Caco-2 (cell line): ENCODE measurements around the gene PTGIR. TPM values are rescaled to one million over a fixed set of nuclear protein-coding genes. Genes with fewer than 3 reads are reported as not detected.

Experiments
- BruUV-seq: library from RNA; stranded (reverse); fragments of 400-500 nt; replicated peaks from 2 replicates; lab custom pipeline; 2021; lab: Mats Ljungman, UMichigan
- CTCF ChIA-PET: fragments of 300-600 bp; sonication (Branson Sonifier 250); formaldehyde crosslinking; loops from one replicate; lab custom pipeline; 2022; ENCODE audit warnings: antibody characterized with exemption; lab: Charles Lee
- POLR2A ChIA-PET: fragments of 300-600 bp; sonication (Branson Sonifier 250); formaldehyde crosslinking; loops from one replicate; lab custom pipeline; 2022; ENCODE audit warnings: antibody characterized with exemption; lab: Charles Lee
- DNase-seq, 2 experiments: peaks; one replicate each; pipeline versions ENCODE4 v3.0.0 to v3.0.0-alpha.2; 2020 to 2022
- H3K27me3 ChIP-seq: replicated peaks from 2 replicates; pipeline ENCODE4 v1.6.0; 2011; ENCODE audit warnings: low read length; ENCODE audit not compliant: control insufficient read depth, insufficient read depth
- H3K36me3 ChIP-seq: 2 replicates; pipeline ENCODE4 v1.5.1; 2011; ENCODE audit warnings: low read length; ENCODE audit not compliant: control insufficient read depth, insufficient read depth
- H3K4me1 ChIP-seq: fragments of 250-450 bp; sonication (Bioruptor Pico); 2 replicates; pipeline ENCODE4 v1.5.1; 2020; ENCODE audit warnings: mild to moderate bottlenecking
- H3K4me3 ChIP-seq: 2 replicates; pipeline ENCODE4 v1.5.1; 2011; ENCODE audit warnings: low read depth, mild to moderate bottlenecking, control low read depth, low read length
- H3K9me3 ChIP-seq: fragments of 250-450 bp; sonication (Bioruptor Pico); 2 replicates; pipeline ENCODE4 v1.5.1; 2020; ENCODE audit warnings: mild to moderate bottlenecking, moderate library complexity
- H3K27ac Mint-ChIP-seq: one replicate; pipeline ENCODE4 v1.8.0; 2022; ENCODE audit warnings: mixed read lengths; ENCODE audit not compliant: unreplicated experiment
- H3K27me3 Mint-ChIP-seq: one replicate; pipeline ENCODE4 v1.8.0; 2022; ENCODE audit warnings: mixed read lengths; ENCODE audit not compliant: insufficient read depth, unreplicated experiment
- H3K36me3 Mint-ChIP-seq: one replicate; pipeline ENCODE4 v1.8.0; 2022; ENCODE audit warnings: mild to moderate bottlenecking, mixed read lengths; ENCODE audit not compliant: insufficient read depth, unreplicated experiment
- H3K4me1 Mint-ChIP-seq: one replicate; pipeline ENCODE4 v1.8.0; 2022; ENCODE audit warnings: low read depth, mixed read lengths; ENCODE audit not compliant: unreplicated experiment
- H3K4me3 Mint-ChIP-seq: one replicate; pipeline ENCODE4 v1.8.0; 2022; ENCODE audit warnings: mild to moderate bottlenecking, moderate library complexity, mixed read lengths; ENCODE audit not compliant: unreplicated experiment
- H3K9me3 Mint-ChIP-seq: one replicate; pipeline ENCODE4 v1.8.0; 2022; ENCODE audit warnings: mixed read lengths; ENCODE audit not compliant: unreplicated experiment
- CTCF ChIP-seq, 2 experiments: fragments of 200-600 bp in 1 of 2; IDR thresholded peaks; 1 replicate in 1 of 2; 2 replicates in 1 of 2; pipeline versions ENCODE4 v1.5.1 to v1.8.0; 2011 to 2022; ENCODE audit warnings: antibody characterized with exemption in 1 of 2, control low read depth in 1 of 2, inconsistent platforms in 1 of 2, low read depth in 1 of 2, low read length in 1 of 2, mild to moderate bottlenecking in 1 of 2, moderate library complexity in 1 of 2; ENCODE audit not compliant: insufficient read depth in 1 of 2, severe bottlenecking in 1 of 2, unreplicated experiment in 1 of 2
- intact Hi-C: fragments of 100-400 bp; cut with micrococcal nuclease; formaldehyde crosslinking; loops from one replicate; pipeline ENCODE4 v1.10.0; 2022; ENCODE audit not compliant: unreplicated experiment
- total RNA-seq: library from RNA; stranded (reverse); gene quantifications from 2 replicates; pipeline ENCODE4 v1.2.3, GENCODE V29; 2022

The PTGIR gene
- total RNA-seq, 1 experiment from 2014 or later, result not detected

DNA sequence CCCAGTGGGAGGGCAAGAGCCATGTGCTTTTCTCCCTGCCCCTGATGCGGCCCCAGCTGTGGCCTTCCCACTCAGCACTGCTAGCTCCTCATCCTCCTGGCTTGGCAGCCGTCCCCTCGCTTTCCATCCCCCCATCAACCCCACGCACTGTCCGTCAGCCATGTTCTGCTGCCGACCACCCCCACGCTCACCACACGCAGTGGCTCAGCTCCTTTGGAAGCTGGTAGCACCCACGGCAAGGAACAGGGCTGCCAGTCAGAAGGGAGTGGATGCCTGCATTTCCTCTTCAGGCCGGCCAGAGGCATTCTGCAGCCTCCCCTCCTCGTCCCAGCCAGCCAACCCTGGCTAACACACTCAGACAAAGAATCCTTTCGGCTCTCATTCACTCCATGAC is 17.4 kb downstream of the PTGIR start:
- H3K27ac Mint-ChIP-seq, result no peak overlapping the region
- BruUV-seq, result no TSS peak
- POLR2A ChIA-PET, result no interaction called here
- peaks cover 10% of the 10 kb centered on the region for H3K4me1 ChIP-seq
- H3K4me3 Mint-ChIP-seq, result no peak overlapping the region
- no peaks in the 10 kb centered on the region for H3K27me3 Mint-ChIP-seq
- H3K4me3 ChIP-seq, result no peak overlapping the region
- no peak for TF ChIP-seq CTCF (IDR thresholded peaks at IDR 0.05; ENCODE audit: insufficient read depth in 1 of 2, low read depth in 1 of 2, low read length in 1 of 2, severe bottlenecking in 1 of 2, unreplicated experiment in 1 of 2)
- no peaks in the 10 kb centered on the region for H3K27me3 ChIP-seq
- DNase-seq, result no peak
- peaks cover 66% of the 10 kb centered on the region for H3K36me3 Mint-ChIP-seq
- H3K9me3 Mint-ChIP-seq, result no peaks in the 10 kb centered on the region
- CTCF ChIA-PET, result no interaction called here
- no peaks in the 10 kb centered on the region for H3K9me3 ChIP-seq
- no peaks in the 10 kb centered on the region for H3K4me1 Mint-ChIP-seq
- intact Hi-C loops, result no loop called here
- peaks cover 14% of the 10 kb centered on the region for H3K36me3 ChIP-seq

GRCh38 chr19:46606681-46607447 is 18.0 kb downstream of the PTGIR start:
- H3K9me3 Mint-ChIP-seq, result no peaks in the 10 kb centered on the region
- Histone ChIP-seq H3K27me3 (no peaks in the 10 kb centered on the region), H3K36me3 (peaks cover 14% of the 10 kb centered on the region), H3K4me3 (no peak overlapping the region), H3K4me1 (peaks cover 10% of the 10 kb centered on the region), H3K9me3 (no peaks in the 10 kb centered on the region)
- POLR2A ChIA-PET, result no interaction called here
- peaks cover 66% of the 10 kb centered on the region for H3K36me3 Mint-ChIP-seq
- no peak for DNase-seq
- no TSS peak for BruUV-seq
- TF ChIP-seq CTCF (IDR thresholded peaks at IDR 0.05; ENCODE audit: insufficient read depth in 1 of 2, low read depth in 1 of 2, low read length in 1 of 2, severe bottlenecking in 1 of 2, unreplicated experiment in 1 of 2), result no peak
- CTCF ChIA-PET, result no interaction called here
- H3K27me3 Mint-ChIP-seq, result no peaks in the 10 kb centered on the region
- H3K27ac Mint-ChIP-seq, result no peak overlapping the region
- H3K4me3 Mint-ChIP-seq, result no peak overlapping the region
- no peaks in the 10 kb centered on the region for H3K4me1 Mint-ChIP-seq
- intact Hi-C loops, result no loop called here

DNA sequence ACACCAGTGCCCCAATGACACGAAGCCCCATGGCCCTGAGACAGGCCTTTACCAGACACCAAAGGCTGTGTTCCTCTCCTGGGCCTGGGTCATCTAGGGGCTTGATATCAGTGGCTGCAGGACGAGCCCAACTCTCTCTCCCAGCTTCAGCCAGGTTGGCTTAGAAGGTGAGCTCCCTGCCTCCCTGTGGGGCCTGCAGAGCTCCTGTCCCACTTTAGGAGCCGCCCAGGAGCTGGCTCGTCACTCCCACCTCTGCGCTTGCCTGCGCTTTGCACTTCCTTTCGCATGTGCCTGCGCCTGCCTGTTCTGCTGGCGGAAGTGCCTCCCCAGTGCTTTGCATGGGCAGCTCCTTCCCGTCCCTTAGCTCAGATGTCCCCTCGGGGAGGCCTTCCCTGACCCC is 18.9 kb downstream of the PTGIR start:
- Mint-ChIP-seq H3K4me3 (no peak overlapping the region), H3K9me3 (no peaks in the 10 kb centered on the region), H3K27me3 (no peaks in the 10 kb centered on the region), H3K27ac (no peak overlapping the region), H3K36me3 (peaks cover 64% of the 10 kb centered on the region), H3K4me1 (no peaks in the 10 kb centered on the region)
- no peak for DNase-seq
- intact Hi-C loops, result no loop called here
- no peak for TF ChIP-seq CTCF (IDR thresholded peaks at IDR 0.05; ENCODE audit: insufficient read depth in 1 of 2, low read depth in 1 of 2, low read length in 1 of 2, severe bottlenecking in 1 of 2, unreplicated experiment in 1 of 2)
- Histone ChIP-seq H3K36me3 (peaks cover 14% of the 10 kb centered on the region), H3K9me3 (no peaks in the 10 kb centered on the region), H3K27me3 (no peaks in the 10 kb centered on the region), H3K4me1 (peaks cover 10% of the 10 kb centered on the region), H3K4me3 (no peak overlapping the region)
- ChIA-PET CTCF (no interaction called here), POLR2A (no interaction called here)
- BruUV-seq, result no TSS peak
